ENCODE results near the gene CCNA2.

Gene CCNA2

GRCh38 chr4:121769341-121769740 is 54.3 kb downstream of the CCNA2 start:
- DNase-seq: no peak

GRCh38 chr4:121767166-121767565 is 56.5 kb downstream of the CCNA2 start:
- no peak for DNase-seq
